Lower lobe of right lung (tissue), 2 donors: ENCODE data around the gene SLC25A30. TPM values are rescaled to one million over a fixed set of nuclear protein-coding genes. Genes with fewer than 3 reads are reported as not detected.

Experiments
- ATAC-seq, 2 donors: fragments of 200-7000 bp; cut with Tn5 transposase; one replicate each; pipeline ENCODE4 v1.9.1; 2020 to 2022; ENCODE audit warnings: mild to moderate bottlenecking in 2 of 2, moderate library complexity in 2 of 2
- DNase-seq: peaks from one replicate; pipeline ENCODE4 v3.0.0-alpha.2; 2020
- H3K27ac ChIP-seq: fragments of 200-600 bp; one replicate; pipeline ENCODE4 v1.8.0; 2022
- H3K27me3 ChIP-seq: fragments of 200-600 bp; one replicate; pipeline ENCODE4 v1.8.0; 2022; ENCODE audit warnings: low read depth
- H3K36me3 ChIP-seq: fragments of 200-600 bp; one replicate; pipeline ENCODE4 v1.8.0; 2022; ENCODE audit warnings: mild to moderate bottlenecking
- H3K4me1 ChIP-seq: fragments of 200-600 bp; one replicate; pipeline ENCODE4 v1.8.0; 2022
- H3K4me3 ChIP-seq: fragments of 200-600 bp; one replicate; pipeline ENCODE4 v1.8.0; 2022; ENCODE audit warnings: mild to moderate bottlenecking
- H3K9me3 ChIP-seq: fragments of 200-600 bp; one replicate; pipeline ENCODE4 v1.8.0; 2022
- intact Hi-C: fragments of 100-400 bp; cut with DNase I; formaldehyde crosslinking; loops from one replicate; pipeline ENCODE4 v1.11.0; 2022
- total RNA-seq: library from RNA; stranded (reverse); fragmentation: NEBNext Ultra II Directional; extraction: Animal tissue kit (Norgen Biotek cat#: 25700); gene quantifications from one replicate; pipeline ENCODE4 v1.2.1, GENCODE V29; 2021
- TF ChIP-seq, protein P1 (sequence below): fragments of 200-600 bp; IDR thresholded peaks from one replicate; pipeline ENCODE4 v1.8.0; 2022; ENCODE audit warnings: antibody characterized with exemption, mild to moderate bottlenecking
- donor health status: DM: no; HTN: yes; CAD: no; lungs with severe emphysema.

The SLC25A30 gene
- total RNA-seq, 1 donor from 2014 or later, result 26.6 TPM

DNA sequence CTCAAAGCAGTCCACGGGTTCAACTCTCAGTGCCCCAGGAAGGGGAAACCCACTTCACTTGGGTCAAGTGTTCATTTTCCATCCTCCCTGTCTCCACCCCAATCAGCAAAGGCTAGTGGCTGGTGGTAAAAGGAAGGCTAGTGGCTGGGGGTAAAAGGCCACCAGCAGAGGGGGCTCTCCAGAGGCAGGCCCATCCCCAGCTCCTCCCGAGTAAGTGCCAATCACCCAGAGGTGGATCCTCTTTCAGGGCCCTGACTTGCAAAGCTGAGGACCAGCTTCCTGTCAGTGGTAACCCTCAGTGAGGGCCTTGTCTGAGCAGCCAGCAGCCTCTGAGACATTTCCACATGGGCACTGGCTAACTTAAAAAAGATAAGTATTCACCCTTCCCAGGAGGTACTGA lies 55.2 kb downstream of the SLC25A30 start:
- DNase-seq, result no peak
- Histone ChIP-seq H3K9me3 (no peaks in the 10 kb centered on the region), H3K27me3 (no peaks in the 10 kb centered on the region), H3K27ac (no peak overlapping the region), H3K4me1 (peaks cover 9% of the 10 kb centered on the region), H3K36me3 (peaks cover 34% of the 10 kb centered on the region), H3K4me3 (no peak overlapping the region)
- intact Hi-C loops, result no loop called here
- TF ChIP-seq, protein P1, sequence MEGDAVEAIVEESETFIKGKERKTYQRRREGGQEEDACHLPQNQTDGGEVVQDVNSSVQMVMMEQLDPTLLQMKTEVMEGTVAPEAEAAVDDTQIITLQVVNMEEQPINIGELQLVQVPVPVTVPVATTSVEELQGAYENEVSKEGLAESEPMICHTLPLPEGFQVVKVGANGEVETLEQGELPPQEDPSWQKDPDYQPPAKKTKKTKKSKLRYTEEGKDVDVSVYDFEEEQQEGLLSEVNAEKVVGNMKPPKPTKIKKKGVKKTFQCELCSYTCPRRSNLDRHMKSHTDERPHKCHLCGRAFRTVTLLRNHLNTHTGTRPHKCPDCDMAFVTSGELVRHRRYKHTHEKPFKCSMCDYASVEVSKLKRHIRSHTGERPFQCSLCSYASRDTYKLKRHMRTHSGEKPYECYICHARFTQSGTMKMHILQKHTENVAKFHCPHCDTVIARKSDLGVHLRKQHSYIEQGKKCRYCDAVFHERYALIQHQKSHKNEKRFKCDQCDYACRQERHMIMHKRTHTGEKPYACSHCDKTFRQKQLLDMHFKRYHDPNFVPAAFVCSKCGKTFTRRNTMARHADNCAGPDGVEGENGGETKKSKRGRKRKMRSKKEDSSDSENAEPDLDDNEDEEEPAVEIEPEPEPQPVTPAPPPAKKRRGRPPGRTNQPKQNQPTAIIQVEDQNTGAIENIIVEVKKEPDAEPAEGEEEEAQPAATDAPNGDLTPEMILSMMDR, result no peak
- ATAC-seq, result no peak

DNA sequence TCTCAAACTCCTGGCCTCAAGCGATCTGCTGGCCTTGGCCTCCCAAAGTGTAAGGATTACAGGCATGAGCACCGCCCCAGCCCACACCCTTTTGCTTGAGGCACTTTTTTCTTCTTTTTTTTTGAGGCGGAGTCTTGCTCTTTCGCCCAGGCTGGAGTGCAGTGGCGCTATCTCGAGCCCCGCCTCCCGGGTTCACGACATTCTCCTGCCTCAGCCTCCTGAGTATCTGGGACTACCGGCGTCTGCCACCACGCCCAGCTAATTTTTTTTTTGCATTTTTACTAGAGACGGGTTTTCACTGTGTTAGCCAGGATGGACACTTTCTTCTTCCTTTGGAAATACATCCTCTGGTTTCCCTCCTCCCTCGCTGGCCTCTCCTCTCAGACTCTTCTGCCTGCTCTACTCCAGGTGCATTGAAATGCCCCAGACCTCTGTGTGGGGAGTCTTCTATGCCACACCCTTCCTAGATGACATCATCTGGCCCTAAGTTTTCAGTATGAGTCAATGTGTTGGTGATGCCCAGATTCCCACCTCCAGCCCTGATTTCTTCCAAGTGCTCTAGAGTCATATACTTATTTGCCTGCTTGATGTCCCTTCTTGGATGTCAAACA lies 56.5 kb downstream of the SLC25A30 start:
- ATAC-seq (no peak), DNase-seq (no peak)
- Histone ChIP-seq H3K27ac (no peak overlapping the region), H3K4me1 (no peaks in the 10 kb centered on the region), H3K36me3 (peaks cover 46% of the 10 kb centered on the region), H3K27me3 (no peaks in the 10 kb centered on the region), H3K9me3 (no peaks in the 10 kb centered on the region), H3K4me3 (no peak overlapping the region)
- TF ChIP-seq, protein P1, result no peak
- intact Hi-C loops, result no loop called here

DNA sequence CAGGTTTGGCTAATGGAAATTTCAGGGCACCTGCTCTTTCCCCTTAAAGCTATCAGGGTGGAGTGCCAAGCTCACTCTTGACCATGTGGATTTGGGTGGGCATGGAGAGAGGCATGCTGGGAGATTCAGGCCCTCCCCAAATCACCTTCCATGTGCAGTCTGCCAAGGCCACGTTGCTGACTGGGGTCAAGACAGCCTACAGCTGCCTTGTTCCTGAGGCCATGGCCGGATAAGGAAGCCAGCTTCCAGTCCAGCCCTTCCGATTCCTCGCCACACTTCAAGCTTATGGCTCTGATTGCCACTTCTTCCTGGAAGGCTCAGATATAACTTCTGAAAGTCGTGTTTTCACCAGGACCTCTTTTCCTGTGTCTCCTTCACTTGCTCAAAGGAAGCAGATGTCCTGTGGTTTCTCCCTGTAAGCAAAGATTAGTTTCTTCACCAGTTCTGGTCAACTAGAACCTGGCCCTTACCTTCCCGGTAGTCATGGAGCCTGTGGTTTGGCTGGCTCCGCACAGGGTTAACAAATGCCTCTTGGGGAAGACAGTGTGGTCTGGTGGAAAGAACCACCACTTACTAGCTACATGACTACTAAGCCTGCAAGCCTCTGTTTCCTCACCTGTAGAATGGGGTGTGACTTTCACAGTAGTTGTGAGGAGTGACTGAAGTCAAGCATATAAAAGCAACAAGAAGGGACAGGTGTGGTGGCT lies 61.1 kb downstream of the SLC25A30 start:
- H3K27me3 ChIP-seq, result no peaks in the 10 kb centered on the region
- no peaks in the 10 kb centered on the region for H3K9me3 ChIP-seq
- DNase-seq (no peak), ATAC-seq (no peak)
- no peak overlapping the region for H3K27ac ChIP-seq
- H3K4me1 ChIP-seq, result no peaks in the 10 kb centered on the region
- no peak overlapping the region for H3K4me3 ChIP-seq
- intact Hi-C loops, result no loop called here
- H3K36me3 ChIP-seq, result peaks cover 78% of the 10 kb centered on the region
- TF ChIP-seq, protein P1, result no peak

DNA sequence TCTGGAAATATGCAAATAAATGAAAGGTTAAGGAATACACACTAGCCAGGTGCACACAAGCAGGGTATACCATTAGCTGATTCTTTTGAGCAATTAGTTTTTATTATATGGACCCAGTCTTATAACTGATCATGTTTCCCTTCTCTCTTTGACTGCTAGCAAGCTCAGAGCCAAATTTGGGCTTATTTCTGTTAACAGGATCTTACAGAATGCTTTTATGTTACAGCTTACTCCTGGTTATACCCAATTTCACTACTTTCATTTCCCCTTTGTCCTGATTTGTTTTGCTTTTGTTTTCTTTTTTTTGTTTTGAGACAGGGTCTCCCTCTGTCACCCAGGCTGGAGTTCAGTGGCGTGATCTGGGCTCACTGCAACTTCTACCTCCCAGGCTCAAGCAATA lies 64.3 kb downstream of the SLC25A30 start:
- H3K27ac ChIP-seq, result no peak overlapping the region
- no peaks in the 10 kb centered on the region for H3K9me3 ChIP-seq
- H3K4me1 ChIP-seq, result no peaks in the 10 kb centered on the region
- no peaks in the 10 kb centered on the region for H3K27me3 ChIP-seq
- no peak overlapping the region for H3K4me3 ChIP-seq
- intact Hi-C loops, result no loop called here
- peaks cover 90% of the 10 kb centered on the region for H3K36me3 ChIP-seq
- ATAC-seq, result no peak
- no peak for DNase-seq
- TF ChIP-seq, protein P1, result no peak

DNA sequence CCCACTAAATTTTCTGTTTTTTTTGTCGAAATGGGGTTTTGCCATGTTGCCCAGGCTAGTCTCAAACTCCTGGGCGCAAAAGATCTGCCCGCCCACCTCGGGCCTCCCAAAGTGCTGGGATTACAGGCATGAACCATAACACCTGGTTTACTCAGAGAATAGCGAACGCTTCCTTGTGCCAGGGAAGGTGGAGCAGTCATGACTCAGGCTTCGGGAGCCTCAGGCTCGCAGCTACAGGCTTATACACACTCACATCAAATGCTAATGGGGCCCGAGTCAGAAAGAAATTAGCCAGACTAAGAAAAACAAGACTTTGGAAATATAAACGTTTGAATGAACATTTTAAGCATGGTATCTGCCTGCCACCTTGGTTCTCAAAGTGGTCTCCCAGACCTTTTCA lies 66.1 kb downstream of the SLC25A30 start:
- TF ChIP-seq, protein P1, result no peak
- intact Hi-C loops, result no loop called here
- peaks cover 92% of the 10 kb centered on the region for H3K36me3 ChIP-seq
- H3K4me1 ChIP-seq, result no peaks in the 10 kb centered on the region
- no peak for ATAC-seq
- H3K4me3 ChIP-seq, result no peak overlapping the region
- H3K27ac ChIP-seq, result no peak overlapping the region
- DNase-seq, result no peak
- H3K9me3 ChIP-seq, result no peaks in the 10 kb centered on the region
- H3K27me3 ChIP-seq, result no peaks in the 10 kb centered on the region
